NCI-H2227 (cell line): ENCODE measurements around the gene SNED1.

Source experiments
- DNase-seq: peaks from one replicate; lab custom pipeline; 2025; ENCODE audit not compliant: unreplicated experiment; lab: John Stamatoyannopoulos, UW

Gene SNED1

GRCh38 chr2:241123816-241124536, 125.6 kb downstream of the SNED1 start:
- no peak for DNase-seq

- no peak for DNase-seq
These were observed 127.2 kb downstream of the SNED1 start for GRCh38 chr2:241125626-241126025.

- no peak for DNase-seq
These were observed 127.8 kb downstream of the SNED1 start for GRCh38 chr2:241126201-241126611.

DNA sequence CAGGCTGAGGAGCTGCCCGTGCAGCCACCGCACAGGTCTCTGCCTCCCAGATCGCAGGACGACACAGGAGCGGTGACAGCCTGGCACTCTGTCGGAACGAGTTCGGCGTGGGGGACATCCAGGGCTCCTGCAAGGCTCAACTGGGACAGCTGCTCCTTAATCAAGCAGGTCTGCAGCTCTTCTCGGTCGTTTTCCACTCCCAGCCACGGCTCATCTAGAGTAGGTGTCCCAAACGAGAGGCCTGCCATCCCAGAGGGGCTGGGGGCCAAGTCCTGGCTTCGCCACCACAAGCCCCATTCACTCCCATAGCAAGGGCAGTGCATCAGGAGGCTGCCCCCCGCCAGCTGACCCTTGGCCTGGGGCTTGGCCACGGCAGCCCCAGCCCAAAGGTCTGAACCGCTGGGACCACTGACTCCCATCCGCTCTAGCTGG, 128.4 kb downstream of the SNED1 start:
- no peak for DNase-seq

DNA sequence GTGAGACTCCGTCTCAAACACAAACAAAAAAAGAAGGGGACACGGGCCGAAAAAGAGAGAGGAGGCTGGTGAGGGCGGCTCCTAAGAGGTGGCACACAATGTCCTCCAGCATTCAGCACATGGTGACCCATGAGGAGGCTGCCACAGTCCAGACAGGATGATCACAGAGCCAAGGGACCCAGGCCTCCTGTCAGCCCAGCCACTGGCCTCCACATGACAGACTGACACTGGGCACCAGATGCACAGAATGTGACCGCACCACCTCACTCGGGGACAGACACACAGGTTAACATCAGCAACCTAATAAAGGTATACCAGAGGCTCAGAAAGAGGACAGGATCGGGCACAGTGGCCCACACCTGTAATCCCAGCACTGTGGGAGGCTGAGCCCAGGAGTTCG, 129.8 kb downstream of the SNED1 start:
- DNase-seq, result no peak

- no peak for DNase-seq
These were observed 130.9 kb downstream of the SNED1 start for GRCh38 chr2:241129086-241129871.

DNA sequence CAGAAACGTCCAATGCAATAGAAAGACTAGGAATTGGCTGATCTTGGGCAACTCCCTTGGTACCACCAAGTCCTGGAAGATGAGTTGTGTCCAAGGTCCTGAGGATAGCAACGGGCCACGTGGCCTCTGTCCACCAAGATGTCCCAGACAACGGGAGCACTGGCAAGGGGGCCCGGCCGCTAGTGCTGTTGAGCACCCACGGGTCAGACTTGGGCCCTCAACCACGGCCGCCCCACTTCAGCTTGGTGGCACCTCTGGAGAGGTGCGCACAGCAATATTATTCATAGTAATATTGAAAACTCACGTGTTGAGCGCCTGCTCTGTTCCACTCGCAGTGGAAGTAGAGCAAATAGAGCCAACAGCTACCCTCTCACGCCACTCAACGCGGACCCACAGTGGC, 131.9 kb downstream of the SNED1 start:
- DNase-seq, result no peak

DNA sequence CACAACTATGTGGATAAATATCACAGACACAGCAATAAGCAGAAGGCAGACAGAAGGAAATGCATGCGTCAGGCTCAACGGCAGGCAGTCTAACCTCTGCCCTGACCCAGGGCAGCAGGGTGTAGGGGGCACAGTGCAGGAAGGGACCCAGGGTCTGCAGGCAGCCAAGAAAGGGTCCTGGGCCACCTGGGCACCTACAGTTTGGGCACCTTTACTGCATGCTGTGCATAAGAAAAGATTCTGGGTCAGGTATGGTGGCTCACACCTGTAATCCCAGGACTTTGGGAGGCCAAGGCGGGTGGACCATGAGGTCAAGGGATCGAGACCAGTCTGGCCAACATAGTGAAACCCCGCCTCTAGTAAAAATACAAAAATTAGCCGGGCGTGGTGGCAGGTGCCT, 133.1 kb downstream of the SNED1 start:
- DNase-seq, result no peak

DNA sequence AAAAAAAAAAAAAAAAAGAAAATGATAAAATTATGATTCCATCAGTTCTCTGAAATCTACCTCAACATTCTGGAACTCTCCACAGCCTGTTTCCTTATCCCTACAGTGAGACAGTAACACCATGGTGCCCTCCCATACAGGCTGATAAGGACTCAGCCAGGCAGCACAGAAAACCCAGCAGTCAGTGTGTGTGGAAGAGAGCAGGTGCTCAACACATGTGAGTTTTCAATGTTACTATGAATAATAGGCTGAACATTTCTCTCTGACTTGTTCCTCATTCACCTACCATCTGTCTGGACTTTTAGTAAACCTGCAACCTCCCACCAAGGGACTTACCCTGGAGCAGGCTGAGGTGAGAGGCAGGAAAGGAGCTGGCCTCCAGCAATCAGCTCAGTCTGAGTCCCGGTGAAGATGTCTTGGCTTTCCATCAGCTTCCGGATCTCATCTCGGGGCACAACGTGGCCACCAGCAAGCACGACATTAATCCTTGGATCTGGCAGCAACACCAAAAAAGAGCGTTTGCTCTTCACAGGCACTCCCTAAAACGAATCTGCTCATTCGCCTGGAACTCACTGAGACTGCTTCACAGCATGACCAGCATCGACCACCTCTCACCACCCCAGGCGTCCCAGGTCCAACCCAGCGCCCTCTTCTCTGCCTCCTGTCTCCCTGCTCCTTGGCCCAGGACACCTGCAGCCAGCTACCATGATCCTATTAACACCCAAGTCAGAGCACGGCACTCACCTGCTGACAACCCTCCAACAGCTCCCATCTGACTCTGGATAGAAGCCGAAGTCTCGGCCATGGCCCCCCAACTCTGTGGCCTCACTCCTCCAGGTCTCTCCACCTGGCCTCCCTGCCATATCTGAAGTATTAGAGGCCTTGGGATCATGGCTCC, 134.4 kb downstream of the SNED1 start:
- no peak for DNase-seq

GRCh38 chr2:241133436-241133820, 135.0 kb downstream of the SNED1 start:
- no peak for DNase-seq

DNA sequence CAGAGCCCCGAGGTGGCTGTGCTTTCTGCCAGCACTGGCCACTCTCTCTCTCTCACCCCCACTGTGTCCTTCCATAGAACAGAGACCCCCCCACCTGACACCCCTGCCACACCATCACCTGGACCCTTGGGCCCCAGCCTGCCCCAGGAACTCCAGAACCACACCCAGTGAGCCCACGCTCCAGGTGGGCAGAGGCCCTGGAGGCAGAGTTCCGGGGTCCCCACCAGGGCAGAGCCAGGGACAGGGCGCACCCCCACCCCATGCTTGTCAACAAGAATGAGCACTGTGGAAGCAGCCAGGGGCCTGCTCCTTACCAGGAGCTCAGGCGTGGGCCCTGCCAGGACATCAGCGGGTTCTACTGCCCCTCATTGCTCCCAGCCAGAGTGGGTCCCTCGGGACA, 136.3 kb downstream of the SNED1 start:
- DNase-seq, result no peak

GRCh38 chr2:241135737-241136136, 137.3 kb downstream of the SNED1 start:
- no peak for DNase-seq

DNA sequence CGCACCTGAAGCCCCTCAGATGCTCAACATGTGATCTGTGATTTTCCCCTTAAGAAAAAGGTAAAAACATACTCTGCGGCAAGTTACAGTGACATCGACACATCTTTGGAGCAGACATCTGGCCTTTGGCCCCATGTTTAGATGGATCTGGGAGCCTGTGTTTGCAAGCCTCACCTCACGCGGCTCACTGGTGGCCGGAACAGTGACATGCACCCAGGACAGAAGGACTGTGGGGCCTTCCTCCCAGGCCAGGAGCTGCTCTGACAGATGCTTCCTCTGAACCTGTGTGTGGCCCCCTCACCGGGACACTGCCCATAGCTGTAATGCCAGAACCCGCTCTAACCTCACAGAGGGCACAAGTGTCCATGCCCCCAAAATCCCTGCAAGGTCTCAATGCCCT, 137.8 kb downstream of the SNED1 start:
- no peak for DNase-seq

GRCh38 chr2:241136661-241137260, 138.3 kb downstream of the SNED1 start:
- no peak for DNase-seq

- DNase-seq, result no peak
These were observed 139.1 kb downstream of the SNED1 start for GRCh38 chr2:241137276-241138190.

- no peak for DNase-seq
These were observed 140.1 kb downstream of the SNED1 start for GRCh38 chr2:241138471-241138870.

DNA sequence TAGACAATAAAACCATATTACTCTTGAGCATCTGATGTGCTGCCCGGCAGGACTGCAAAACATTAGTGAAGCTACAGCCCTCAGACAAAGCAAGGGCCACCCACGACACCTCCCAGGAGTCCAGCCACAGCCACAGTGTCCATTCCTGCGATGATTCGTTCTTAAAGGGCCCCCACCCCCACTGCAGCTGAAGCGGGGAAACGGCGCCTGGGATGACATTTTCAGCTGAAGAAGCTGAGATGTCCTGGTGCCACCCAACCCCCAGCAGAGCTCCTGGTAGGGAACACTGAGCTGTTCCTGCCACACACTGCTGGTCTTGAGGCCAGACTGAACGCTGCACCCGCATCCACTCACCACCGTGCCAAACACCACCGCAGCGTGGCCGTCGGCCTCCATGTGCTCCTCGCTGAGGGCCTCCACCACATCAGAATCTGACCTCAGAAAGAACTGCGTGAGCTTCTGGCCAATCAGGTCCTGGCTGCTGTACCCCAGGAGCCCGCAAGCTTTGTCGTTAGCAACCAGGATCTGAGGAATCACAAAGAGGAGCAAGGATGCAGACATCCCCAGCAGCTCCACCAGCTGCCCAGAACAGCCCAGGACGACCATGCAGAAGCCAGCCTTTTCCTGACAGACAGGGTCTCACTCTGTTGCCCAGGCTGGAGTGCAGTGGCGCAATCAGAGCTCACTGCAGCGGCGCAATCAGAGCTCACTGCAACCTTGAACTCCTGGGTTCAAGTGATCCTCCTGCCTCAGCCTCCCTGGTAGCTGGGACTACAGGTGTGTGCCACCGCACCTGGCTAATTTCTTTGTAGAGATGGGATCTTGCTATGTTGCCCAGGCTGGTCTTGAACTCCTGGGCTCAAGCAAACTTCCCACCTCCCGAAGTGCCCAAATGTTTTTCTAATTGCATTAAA, 141.4 kb downstream of the SNED1 start:
- no peak for DNase-seq

GRCh38 chr2:241140445-241140840, 142.0 kb downstream of the SNED1 start:
- no peak for DNase-seq

- no peak for DNase-seq
These were observed 142.9 kb downstream of the SNED1 start for GRCh38 chr2:241141214-241141770.
